Thoracic aorta (tissue), 2 donors: ENCODE measurements around the gene WDR49. TPM values are rescaled to one million over a fixed set of nuclear protein-coding genes. Genes with fewer than 3 reads are reported as not detected.

Source experiments
- ATAC-seq: fragments of 150-250 bp; one replicate; pipeline ENCODE4 v1.8.0; 2017; ENCODE audit warnings: low read depth; ENCODE audit not compliant: insufficient number of reproducible peaks, low FRiP score
- DNase-seq: peaks from one replicate; pipeline ENCODE4 v3.0.0-alpha.2; 2020; ENCODE audit warnings: low spot score
- H3K27ac ChIP-seq, 2 donors: fragments of 200-600 bp; sonication (generic); 1 replicate in 1 of 2; 2 replicates in 1 of 2; pipeline ENCODE4 v1.5.1; 2016; ENCODE audit warnings: mild to moderate bottlenecking in 2 of 2, moderate library complexity in 2 of 2
- H3K27me3 ChIP-seq: fragments of 200-600 bp; sonication (generic); replicated peaks from 2 replicates; pipeline ENCODE4 v1.6.0; 2016; ENCODE audit warnings: mild to moderate bottlenecking; ENCODE audit not compliant: insufficient read depth
- H3K36me3 ChIP-seq: fragments of 200-600 bp; sonication (generic); one replicate; pipeline ENCODE4 v1.5.1; 2016
- H3K4me1 ChIP-seq, 2 donors: fragments of 200-600 bp; sonication (generic); 1 replicate in 1 of 2; 2 replicates in 1 of 2; pipeline versions ENCODE4 v1.5.1 to v1.6.0; 2016; ENCODE audit warnings: low read depth in 2 of 2, mild to moderate bottlenecking in 1 of 2; ENCODE audit not compliant: control insufficient read depth in 1 of 2
- H3K4me3 ChIP-seq: fragments of 200-600 bp; sonication (generic); 2 replicates; pipeline ENCODE4 v1.5.1; 2016; ENCODE audit warnings: mild to moderate bottlenecking
- H3K9me3 ChIP-seq: fragments of 200-600 bp; sonication (generic); 2 replicates; pipeline ENCODE4 v1.5.1; 2016
- CTCF ChIP-seq: fragments of 200-600 bp; sonication (generic); IDR thresholded peaks from one replicate; pipeline ENCODE4 v1.5.1; 2019; ENCODE audit warnings: antibody characterized with exemption
- total RNA-seq, 2 donors: library from RNA; depleted of rRNA; stranded (reverse); fragments of >200 nt; gene quantifications; one replicate each; pipeline versions ENCODE4 v1.1.0 to v1.2.3, GENCODE V29; 2016

Gene WDR49
- total RNA-seq, 2 donors from 2014 or later: 0.41 to 0.63 TPM

GRCh38 chr3:167656821-167657220 lies 3.1 kb upstream of the WDR49 start:
- no peak for TF ChIP-seq CTCF
- ATAC-seq: no peak
- H3K9me3 ChIP-seq: no peaks in the 10 kb centered on the region
- H3K4me1 ChIP-seq: no peaks in the 10 kb centered on the region
- no peaks in the 10 kb centered on the region for H3K36me3 ChIP-seq
- DNase-seq: no peak
- no peak overlapping the region for H3K4me3 ChIP-seq
- H3K27me3 ChIP-seq: no peaks in the 10 kb centered on the region
- H3K27ac ChIP-seq: no peak overlapping the region

GRCh38 chr3:167653155-167653554 lies 587 bp downstream of the WDR49 start:
- Histone ChIP-seq H3K27me3 (no peaks in the 10 kb centered on the region), H3K36me3 (no peaks in the 10 kb centered on the region), H3K9me3 (no peaks in the 10 kb centered on the region), H3K4me3 (no peak overlapping the region), H3K27ac (no peak overlapping the region), H3K4me1 (no peaks in the 10 kb centered on the region)
- TF ChIP-seq CTCF: no peak
- ATAC-seq (no peak), DNase-seq (no peak)

- no peak for TF ChIP-seq CTCF
- ATAC-seq (no peak), DNase-seq (no peak)
- Histone ChIP-seq H3K27ac (no peak overlapping the region), H3K9me3 (no peaks in the 10 kb centered on the region), H3K27me3 (no peaks in the 10 kb centered on the region), H3K4me3 (no peak overlapping the region), H3K4me1 (no peaks in the 10 kb centered on the region), H3K36me3 (no peaks in the 10 kb centered on the region)
These were observed 1.9 kb downstream of the WDR49 start for GRCh38 chr3:167651826-167652225.

- no peak for DNase-seq
- Histone ChIP-seq H3K4me3 (no peak overlapping the region), H3K27me3 (no peaks in the 10 kb centered on the region), H3K27ac (no peak overlapping the region), H3K36me3 (no peaks in the 10 kb centered on the region), H3K9me3 (no peaks in the 10 kb centered on the region), H3K4me1 (no peaks in the 10 kb centered on the region)
- no peak for ATAC-seq
- no peak for TF ChIP-seq CTCF
These were observed 3.3 kb downstream of the WDR49 start for GRCh38 chr3:167650459-167650858.

- ATAC-seq (no peak), DNase-seq (no peak)
- Histone ChIP-seq H3K4me3 (no peak overlapping the region), H3K4me1 (no peaks in the 10 kb centered on the region), H3K9me3 (no peaks in the 10 kb centered on the region), H3K36me3 (no peaks in the 10 kb centered on the region), H3K27ac (no peak overlapping the region), H3K27me3 (no peaks in the 10 kb centered on the region)
- TF ChIP-seq CTCF: no peak
These were observed 4.0 kb downstream of the WDR49 start for GRCh38 chr3:167649746-167650145.
